ENCODE data around the gene ITGA11.

DNA sequence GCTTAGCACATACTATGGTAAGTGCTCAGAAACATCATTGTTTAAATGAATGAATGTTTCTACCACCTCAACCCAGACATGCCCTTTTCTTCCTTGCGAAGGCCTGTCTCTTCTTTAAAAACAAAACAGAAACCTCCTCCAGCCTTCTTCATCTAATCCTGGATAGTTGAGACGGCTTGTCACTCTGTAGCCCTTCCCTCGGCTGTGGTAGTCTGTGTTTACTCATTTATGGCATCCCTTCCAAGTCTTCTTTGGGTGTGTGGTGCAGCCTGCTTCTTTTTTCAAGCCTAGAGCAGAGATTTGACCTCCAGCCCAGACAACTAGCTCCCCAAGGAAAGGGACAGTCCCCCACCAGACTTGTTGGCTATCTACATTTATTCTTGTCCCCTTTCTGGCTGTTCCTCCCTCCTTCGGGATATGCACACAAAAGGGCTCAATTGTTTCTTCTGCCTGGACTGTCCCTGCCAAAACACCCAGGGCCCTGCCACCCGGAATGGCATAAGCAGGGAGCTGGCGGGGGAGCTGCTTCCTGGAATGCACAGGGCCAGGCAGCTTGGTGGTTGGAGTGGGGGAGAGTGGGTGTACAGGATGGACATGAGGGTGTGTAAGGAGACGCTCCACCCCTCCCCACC is 67.8 kb downstream of the ITGA11 start:
- TF ChIP-seq TAF1 (IDR thresholded peaks at IDR 0.05; ENCODE audit: low read depth, low read length) (no peak), POLR2A (IDR thresholded peaks at IDR 0.05; ENCODE audit: low read depth, low read length) (no peak), POLR2AphosphoS5 (IDR thresholded peaks at IDR 0.05; ENCODE audit: low read depth, low read length) (no peak)

Data from GM12891 (cell line).